Activated CD4-positive, alpha-beta T cell treated with anti-CD3 and anti-CD28 coated beads, Interleukin-2, amount 50 U/mL, for 16 hours (primary cell): ENCODE data around the gene KHDC4.
A peak's percentile ranks its signal among the peaks of the same experiment; 100 is the strongest.
"Not testable (repeated sequence)": the region's sequence is repeated elsewhere in the genome, so short reads cannot be mapped to it uniquely, and the experiment has no call there.

Experiments used
- DNase-seq: peaks from one replicate; pipeline ENCODE4 v3.0.0-alpha.2; 2020

Gene KHDC4

DNA sequence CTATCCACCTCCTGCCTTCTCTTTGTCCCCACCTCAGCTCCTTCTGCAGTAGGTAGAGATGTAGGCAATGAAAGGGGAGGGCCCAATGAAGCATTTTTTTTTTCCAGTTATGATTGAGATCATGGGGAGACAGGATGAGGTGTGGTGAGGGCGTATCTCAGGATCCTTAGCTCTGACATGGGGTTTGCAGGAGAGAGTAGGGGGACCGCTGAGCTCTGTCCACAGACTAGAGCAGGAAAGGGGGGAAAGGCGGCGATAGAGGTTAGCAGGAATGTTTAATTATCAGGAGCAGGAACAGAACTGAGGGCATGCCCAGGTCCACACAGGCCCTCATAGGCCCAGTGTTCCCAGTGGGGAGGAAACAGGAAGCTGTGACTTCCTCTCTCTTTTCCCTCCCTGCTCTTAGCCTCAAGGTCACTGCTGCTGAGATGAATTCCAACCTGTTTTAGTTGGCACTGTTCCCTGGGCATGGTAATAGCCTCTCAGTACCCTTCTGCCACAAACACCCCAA, 6.3 kb upstream of the KHDC4 start:
- DNase-seq = no peak

DNA sequence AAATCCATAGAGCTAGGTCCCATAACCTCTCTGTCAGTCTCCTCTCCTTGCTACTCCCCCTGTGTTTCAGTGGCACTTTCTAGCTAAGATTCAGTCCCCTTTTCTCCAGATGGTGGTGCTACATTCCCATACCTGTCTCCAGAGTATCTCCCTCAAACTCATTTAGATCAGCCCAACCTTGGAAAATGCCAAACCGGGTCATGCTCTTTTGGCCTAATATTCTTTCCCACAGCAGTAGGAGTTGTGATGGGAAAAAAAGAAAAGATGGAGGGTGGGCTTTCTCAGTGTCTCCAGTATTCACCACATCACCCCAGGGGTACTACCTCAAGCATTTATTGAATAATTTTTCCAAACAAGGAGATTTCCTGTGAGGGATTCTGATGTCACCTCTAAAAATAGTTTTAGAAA, 4.0 kb upstream of the KHDC4 start:
- DNase-seq = peak; percentile 70

GRCh38 chr1:155934936-155935590, 850 bp upstream of the KHDC4 start:
- DNase-seq = no peak

DNA sequence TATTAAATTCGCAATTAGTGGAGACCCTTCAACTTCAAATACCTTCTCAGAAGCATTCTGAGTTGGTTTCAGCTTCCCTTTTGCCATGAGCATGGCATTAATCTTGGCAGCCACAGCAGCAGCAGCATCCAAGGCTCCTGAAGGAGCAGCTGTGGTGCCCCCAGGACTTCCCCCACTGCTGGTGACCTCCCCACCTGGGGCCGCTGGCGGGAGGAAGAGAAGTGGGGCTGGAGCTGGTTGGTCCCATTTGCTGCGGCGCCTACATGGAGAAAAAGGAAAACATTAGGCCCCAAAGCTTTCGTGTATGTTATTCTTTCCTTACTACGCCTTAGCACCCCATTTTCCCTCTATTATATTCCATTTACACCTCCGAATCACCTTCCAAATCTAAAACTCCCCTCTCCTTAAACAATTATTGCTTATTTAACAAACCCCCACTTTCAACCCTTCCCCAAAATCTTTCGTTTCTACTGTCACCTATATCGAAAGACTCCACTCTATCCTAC, 569 bp downstream of the KHDC4 start:
- DNase-seq = no peak

DNA sequence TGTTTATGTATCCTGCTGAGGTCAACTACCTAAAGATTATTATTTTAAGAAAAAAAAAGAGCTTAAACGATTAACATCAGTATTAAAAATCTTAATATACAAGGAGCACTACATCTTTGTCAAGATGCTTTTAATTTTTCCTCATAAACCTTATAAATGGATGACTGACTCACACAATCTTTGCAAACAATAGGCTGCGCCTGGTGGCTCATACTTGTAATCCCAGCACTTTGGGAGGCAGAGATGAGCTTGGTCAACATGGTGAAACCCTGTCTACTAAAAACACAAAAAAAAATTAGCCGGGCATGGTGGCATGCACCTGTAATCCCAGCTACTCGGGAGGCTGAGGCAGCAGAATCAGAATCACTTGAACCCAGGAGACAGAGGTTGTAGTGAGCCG, 1.7 kb downstream of the KHDC4 start:
- no peak for DNase-seq

- no peak for DNase-seq
These were observed 2.1 kb downstream of the KHDC4 start for GRCh38 chr1:155932081-155932480.

DNA sequence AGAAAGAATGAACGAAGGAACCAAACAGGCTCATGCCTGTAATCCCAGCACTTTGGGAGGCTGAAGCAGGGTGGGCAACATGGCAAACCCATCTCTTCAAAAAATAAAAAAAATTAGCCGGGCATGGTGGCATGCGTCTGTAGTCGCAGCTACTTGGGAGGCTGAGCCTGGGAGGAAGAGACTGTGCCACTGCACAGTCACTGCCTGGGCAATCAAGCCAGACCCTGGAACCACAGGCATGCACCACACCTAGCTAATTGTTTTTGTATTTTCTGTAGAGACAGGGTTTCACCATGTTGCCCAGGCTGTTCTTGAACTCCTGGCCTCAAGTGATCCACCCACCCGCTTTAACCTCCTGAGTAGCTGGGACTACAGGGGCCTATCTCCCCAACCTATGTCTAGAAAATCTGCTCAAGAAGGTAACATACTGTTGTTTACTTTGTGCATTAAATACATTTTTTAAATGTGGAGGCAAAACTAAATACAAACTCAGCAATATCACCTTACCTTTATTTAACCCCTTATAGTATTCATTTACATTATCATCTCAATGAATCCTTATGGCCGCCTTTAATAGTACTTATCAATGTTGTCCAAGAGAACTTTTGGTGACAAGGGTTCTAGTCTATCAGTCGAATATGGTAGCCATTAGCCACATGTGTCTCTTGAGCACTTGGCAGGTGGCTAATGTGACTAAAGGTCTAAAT, 2.7 kb downstream of the KHDC4 start:
- no peak for DNase-seq

GRCh38 chr1:155930725-155931124, 3.5 kb downstream of the KHDC4 start:
- not testable (repeated sequence) for DNase-seq

DNA sequence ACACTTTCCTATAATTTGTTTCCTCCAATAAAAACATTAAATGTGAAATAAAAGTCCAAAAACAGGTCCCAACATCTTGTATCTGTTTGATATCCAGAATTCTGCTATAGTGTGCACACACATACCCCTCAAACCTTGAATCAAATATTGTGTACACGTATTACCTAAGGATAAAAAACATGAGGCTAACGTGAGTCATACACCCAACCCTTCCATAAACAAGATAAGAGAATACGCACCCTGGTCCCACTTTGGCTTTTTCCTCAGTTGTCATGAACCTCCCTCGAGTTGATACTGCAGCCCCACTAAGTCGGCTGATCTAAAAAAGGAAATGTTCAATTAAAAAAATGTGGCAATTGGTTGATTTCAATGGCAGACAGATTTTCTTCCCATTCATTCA, 5.2 kb downstream of the KHDC4 start:
- DNase-seq = no peak

DNA sequence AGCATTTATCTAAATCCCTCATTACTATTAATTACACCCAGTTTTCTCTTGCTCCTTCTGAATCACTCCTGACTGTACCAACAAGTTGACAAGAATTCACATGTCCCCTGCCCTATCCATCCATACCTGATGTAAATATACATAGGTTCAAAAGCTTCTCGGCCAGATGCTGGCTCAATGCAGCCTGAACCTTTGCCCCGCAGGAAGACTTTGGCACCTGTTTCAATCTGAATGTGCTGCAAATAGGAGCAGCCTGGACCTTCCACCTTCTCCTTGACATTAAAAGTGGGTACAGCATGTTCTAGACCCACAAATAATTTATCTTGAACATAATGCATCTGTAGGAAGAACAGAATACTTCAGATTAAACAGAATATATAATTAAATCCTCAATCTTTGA, 8.7 kb downstream of the KHDC4 start:
- DNase-seq = no peak

GRCh38 chr1:155920717-155921116, 13.5 kb downstream of the KHDC4 start:
- DNase-seq = no peak

DNA sequence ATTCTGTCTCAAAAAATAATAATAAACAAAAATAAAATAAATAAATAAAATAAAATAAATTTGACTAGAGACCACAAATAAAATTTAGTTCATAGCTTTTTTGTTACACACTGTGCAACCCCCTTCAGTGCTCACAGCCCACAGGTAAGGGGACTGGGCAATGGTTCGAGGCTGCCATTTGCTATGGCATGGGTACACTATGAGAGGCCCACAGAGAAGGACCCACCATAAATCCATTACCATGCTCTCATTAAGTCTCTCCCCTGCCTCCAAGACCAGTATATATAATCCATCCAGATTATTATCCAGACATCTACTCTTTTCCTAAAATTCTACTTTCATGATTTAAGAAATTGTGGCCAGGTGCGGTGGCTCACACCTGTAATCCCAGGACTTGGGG, 14.4 kb downstream of the KHDC4 start:
- DNase-seq = no peak

DNA sequence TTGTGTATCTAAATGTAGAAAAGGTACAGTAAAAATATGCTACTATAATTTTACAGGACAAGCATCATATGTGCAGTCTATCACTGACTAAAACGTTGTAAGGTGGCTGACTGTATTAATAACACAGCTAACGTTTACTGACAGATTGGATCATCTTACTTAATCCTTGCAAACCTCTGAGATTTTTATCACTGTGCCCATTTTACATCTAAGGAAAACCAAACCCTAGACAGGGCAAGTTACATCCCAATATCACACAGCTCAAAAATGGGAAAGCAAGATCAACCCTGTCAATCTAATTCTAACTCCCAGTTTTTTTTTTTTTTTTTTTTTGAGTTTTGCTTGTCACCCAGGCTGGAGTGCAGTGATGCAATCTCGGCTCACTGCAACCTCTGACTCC, 15.6 kb downstream of the KHDC4 start:
- no peak for DNase-seq

- DNase-seq = no peak
These were observed 20.1 kb downstream of the KHDC4 start for GRCh38 chr1:155913969-155914757.

DNA sequence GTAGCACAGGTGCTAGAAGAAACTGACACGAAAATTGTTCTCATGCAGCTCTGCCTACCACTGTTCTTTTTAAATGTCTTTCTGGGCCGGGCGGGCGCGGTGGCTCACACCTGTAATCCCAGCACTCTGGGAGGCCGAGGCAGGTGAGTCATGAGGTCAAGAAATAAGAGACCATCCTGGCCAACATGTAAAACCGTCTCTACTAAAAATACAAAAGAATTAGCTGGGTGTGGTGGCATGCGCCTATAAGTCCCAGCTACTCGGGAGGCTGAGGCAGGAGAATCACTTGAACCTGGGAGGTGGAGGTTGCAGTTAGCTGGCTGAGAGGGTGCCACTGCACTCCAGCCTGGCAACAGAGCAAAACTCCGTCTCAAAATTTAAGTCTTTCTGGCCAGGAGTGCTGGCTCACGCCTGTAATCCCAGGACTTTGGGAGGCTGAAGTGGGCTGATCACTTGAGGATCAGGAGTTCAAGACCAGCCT, 22.1 kb downstream of the KHDC4 start:
- no peak for DNase-seq

DNA sequence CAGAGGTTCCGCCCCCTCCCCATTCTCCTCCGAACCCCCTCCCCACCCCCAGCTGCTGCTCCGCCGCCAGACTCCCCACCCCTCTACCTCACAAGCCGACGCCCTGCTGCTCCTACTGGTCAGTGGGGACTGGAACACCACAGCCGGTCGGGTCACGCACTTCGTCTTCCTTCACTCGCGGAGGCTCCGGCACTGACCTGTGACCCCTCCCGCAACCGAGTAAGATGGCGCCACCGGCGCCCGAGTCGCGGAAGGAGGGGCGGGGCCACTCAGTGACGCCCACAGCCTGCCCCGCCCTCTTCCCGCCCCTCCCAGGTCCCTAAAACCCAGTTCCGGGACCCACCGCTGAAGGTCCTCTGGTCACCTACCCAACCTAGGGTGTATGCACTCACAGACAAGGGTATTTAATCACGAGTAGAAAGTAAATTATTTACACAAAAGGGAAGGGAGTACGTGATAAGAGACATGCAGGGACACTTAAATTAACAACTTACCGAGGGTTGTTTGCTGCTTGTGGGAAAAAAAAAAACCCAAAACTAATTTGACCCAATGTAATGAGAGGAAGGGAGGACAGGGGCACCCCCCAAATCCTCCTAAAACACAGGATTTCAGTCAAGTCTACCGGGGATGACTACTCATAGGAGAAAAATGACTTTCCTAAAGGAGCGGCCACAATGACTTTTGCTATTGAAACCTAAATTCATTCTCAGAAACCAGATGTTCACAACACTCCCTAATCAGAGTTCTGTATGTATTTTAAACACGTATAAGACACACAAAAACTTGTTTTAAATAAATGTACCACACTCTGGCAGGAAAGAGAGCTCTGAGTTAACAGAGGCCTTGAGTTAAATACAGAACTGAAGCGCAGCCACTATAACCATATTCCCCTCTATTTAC, 22.8 kb downstream of the KHDC4 start, which contains the start of gene RIT1:
Gene RIT1 (minus strand): TSS at position 194 of the 900 bp plus-strand sequence. CDS start 588 bp downstream, outside the sequence.
- peak; percentile 90 for DNase-seq

DNA sequence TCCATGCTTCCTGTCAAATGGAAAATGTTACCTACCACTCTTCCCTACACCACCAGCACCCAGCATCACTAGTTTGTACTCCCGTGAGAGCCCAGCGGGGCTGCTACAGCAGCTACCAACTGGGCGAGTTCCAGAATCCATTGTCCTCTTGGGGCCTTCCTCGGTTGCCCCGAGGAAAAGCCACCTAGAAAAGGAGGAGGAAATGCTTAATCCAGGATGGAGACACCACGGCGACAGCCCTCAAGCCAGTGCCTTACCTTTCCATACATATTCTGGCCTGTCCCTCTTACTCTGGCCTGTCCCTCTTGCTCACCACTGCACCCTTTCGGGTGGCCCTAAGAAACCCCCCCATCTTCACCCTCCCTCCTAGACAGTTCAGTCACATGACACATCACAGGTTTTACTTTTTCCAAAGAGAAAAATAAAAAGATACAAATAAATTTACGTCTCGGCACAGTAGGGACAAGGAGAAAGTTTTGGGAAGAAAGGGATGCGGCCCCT, 23.5 kb downstream of the KHDC4 start:
- DNase-seq = peak; percentile 16

GRCh38 chr1:155909894-155910293, 24.3 kb downstream of the KHDC4 start:
- peak; percentile 10 for DNase-seq

DNA sequence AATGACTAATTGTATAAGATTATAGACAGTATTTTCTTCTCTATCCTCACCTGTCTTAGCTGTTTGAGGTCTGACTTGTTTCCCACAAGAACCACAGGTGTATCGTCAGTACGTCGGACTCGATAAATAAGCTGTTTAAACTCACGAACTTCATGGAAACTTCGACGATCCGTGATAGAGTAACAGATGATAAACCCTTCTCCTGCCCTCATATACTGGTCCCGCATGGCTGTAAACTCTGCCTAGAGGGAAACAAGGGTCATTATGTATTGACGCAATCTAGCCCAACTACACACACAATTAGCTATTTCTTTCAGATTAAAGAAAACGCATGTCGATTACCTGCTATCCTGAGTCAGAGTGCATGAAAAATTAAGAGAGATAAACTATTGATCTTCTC, 30.0 kb downstream of the KHDC4 start:
- no peak for DNase-seq

GRCh38 chr1:155900161-155900560, 34.1 kb downstream of the KHDC4 start:
- DNase-seq = no peak

- DNase-seq = no peak
These were observed 34.5 kb downstream of the KHDC4 start for GRCh38 chr1:155899683-155900082.

DNA sequence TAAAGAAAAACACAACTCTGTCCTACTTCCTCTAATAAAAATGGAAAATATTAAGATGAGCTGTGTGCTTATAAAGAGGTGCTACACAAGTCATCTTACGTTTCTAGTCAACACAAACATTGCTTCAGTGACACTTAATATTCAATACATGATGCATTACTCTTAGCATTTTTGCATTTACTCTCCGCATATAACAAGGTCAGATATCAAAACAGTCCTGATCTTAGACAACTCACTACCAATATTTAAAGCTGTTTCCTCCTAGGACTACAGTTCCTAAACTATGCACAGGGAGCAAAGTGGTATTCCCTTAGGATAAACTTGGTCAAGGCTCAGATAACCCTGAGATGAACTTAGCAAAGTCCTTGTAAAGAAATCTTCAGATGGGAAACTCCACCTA, 35.3 kb downstream of the KHDC4 start:
- no peak for DNase-seq
